Left ventricle myocardium inferior (tissue), 1 donor: Measurements from ENCODE around the gene ZGPAT. TPM values are rescaled to one million over a fixed set of nuclear protein-coding genes. Genes with fewer than 3 reads are reported as not detected.

Experiments
- DNase-seq: peaks from one replicate; pipeline ENCODE4 v3.0.0-alpha.2; 2020
- H3K27ac ChIP-seq: fragments of 200-600 bp; replicated peaks from 2 replicates; pipeline ENCODE4 v1.8.0; 2021
- H3K27me3 ChIP-seq: fragments of 200-600 bp; 2 replicates; pipeline ENCODE4 v1.8.0; 2021; ENCODE audit warnings: low read depth
- H3K36me3 ChIP-seq: fragments of 200-600 bp; 2 replicates; pipeline ENCODE4 v1.8.0; 2021
- H3K4me1 ChIP-seq: fragments of 200-600 bp; 2 replicates; pipeline ENCODE4 v1.8.0; 2021
- H3K4me3 ChIP-seq: fragments of 200-600 bp; 2 replicates; pipeline ENCODE4 v1.8.0; 2021; ENCODE audit warnings: mild to moderate bottlenecking, moderate library complexity
- H3K9me3 ChIP-seq: fragments of 200-600 bp; replicated peaks from 2 replicates; pipeline ENCODE4 v1.8.0; 2021
- CTCF ChIP-seq: fragments of 200-600 bp; IDR thresholded peaks from 2 replicates; pipeline ENCODE4 v1.8.0; 2021; ENCODE audit warnings: antibody characterized with exemption, mild to moderate bottlenecking, borderline replicate concordance
- intact Hi-C: fragments of 100-400 bp; cut with micrococcal nuclease; formaldehyde crosslinking; loops from one replicate; pipeline ENCODE4 v1.11.0; 2022
- total RNA-seq: library from RNA; stranded (reverse); fragmentation: NEBNext Ultra II Directional; extraction: Animal tissue kit (Norgen Biotek cat#: 25700); gene quantifications from one replicate; pipeline ENCODE4 v1.2.1, GENCODE V29; 2021
- donor health status: DM: no; HTN: yes; CAD: no; lungs with severe emphysema.

Gene ZGPAT
- total RNA-seq, 1 donor from 2014 or later = 15.8 TPM

- Histone ChIP-seq H3K4me3 (no peak overlapping the region), H3K27me3 (no peaks in the 10 kb centered on the region), H3K4me1 (peaks cover 55% of the 10 kb centered on the region), H3K27ac (no peak overlapping the region), H3K36me3 (peaks cover 41% of the 10 kb centered on the region), H3K9me3 (no peaks in the 10 kb centered on the region)
- no peak for TF ChIP-seq CTCF
- intact Hi-C loops = no loop called here
- DNase-seq = no peak
These were observed 3.7 kb upstream of the ZGPAT start for GRCh38 chr20:63703976-63704748.

- peaks cover 55% of the 10 kb centered on the region for H3K4me1 ChIP-seq
- intact Hi-C loops = no loop called here
- H3K4me3 ChIP-seq = no peak overlapping the region
- no peak for TF ChIP-seq CTCF
- H3K27ac ChIP-seq = no peak overlapping the region
- H3K27me3 ChIP-seq = no peaks in the 10 kb centered on the region
- peaks cover 47% of the 10 kb centered on the region for H3K36me3 ChIP-seq
- no peaks in the 10 kb centered on the region for H3K9me3 ChIP-seq
- no peak for DNase-seq
These were observed 3.1 kb upstream of the ZGPAT start for GRCh38 chr20:63704749-63705117.

- no peak for TF ChIP-seq CTCF
- Histone ChIP-seq H3K27ac (no peak overlapping the region), H3K9me3 (no peaks in the 10 kb centered on the region), H3K4me3 (no peak overlapping the region), H3K36me3 (peaks cover 50% of the 10 kb centered on the region), H3K27me3 (no peaks in the 10 kb centered on the region), H3K4me1 (peaks cover 48% of the 10 kb centered on the region)
- intact Hi-C loops = no loop called here
- no peak for DNase-seq
These were observed 2.4 kb upstream of the ZGPAT start for GRCh38 chr20:63705232-63706026.

GRCh38 chr20:63706027-63706695, 1.7 kb upstream of the ZGPAT start:
- Histone ChIP-seq H3K27ac (peak overlapping the region; percentile 96), H3K36me3 (peaks cover 56% of the 10 kb centered on the region), H3K9me3 (no peaks in the 10 kb centered on the region), H3K4me1 (peaks cover 45% of the 10 kb centered on the region), H3K4me3 (peak overlapping the region; percentile 96), H3K27me3 (no peaks in the 10 kb centered on the region)
- DNase-seq = no peak
- intact Hi-C loops = no loop called here
- no peak for TF ChIP-seq CTCF

- intact Hi-C loops = no loop called here
- no peak for DNase-seq
- H3K9me3 ChIP-seq = peaks cover 2% of the 10 kb centered on the region
- H3K27me3 ChIP-seq = no peaks in the 10 kb centered on the region
- peaks cover 65% of the 10 kb centered on the region for H3K36me3 ChIP-seq
- H3K4me1 ChIP-seq = peaks cover 39% of the 10 kb centered on the region
- no peak for TF ChIP-seq CTCF
- peak overlapping the region; percentile 96 for H3K27ac ChIP-seq
- H3K4me3 ChIP-seq = peak overlapping the region; percentile 96
These were observed 834 bp upstream of the ZGPAT start for GRCh38 chr20:63706852-63707557.
